Transverse colon (tissue), 4 donors: ENCODE data around the gene ABCC2.

Source experiments
- CTCF ChIP-seq, 5 experiments: fragments of 200-600 bp in 3 of 5; fragments of 450-650 bp in 2 of 5; sonication (generic) in 3 of 5; IDR thresholded peaks; 1 replicate in 2 of 5; 2 replicates in 3 of 5; pipeline ENCODE4 v1.5.1; 2016 to 2017; ENCODE audit warnings: antibody characterized with exemption in 5 of 5, inconsistent platforms in 3 of 5, mild to moderate bottlenecking in 2 of 5, moderate library complexity in 1 of 5
- EP300 ChIP-seq: sonication (generic); formaldehyde crosslinking; IDR thresholded peaks from one replicate; pipeline ENCODE4 v1.6.1; 2017; ENCODE audit warnings: antibody characterized with exemption, low read depth
- POLR2A ChIP-seq: fragments of 450-650 bp; IDR thresholded peaks from one replicate; pipeline ENCODE4 v1.6.1; 2016; ENCODE audit warnings: antibody characterized with exemption, mild to moderate bottlenecking, moderate library complexity
- POLR2AphosphoS5 ChIP-seq, 3 donors: sonication (generic); formaldehyde crosslinking; IDR thresholded peaks; one replicate each; pipeline ENCODE4 v1.6.1; 2016; ENCODE audit warnings: antibody characterized with exemption in 3 of 3

DNA sequence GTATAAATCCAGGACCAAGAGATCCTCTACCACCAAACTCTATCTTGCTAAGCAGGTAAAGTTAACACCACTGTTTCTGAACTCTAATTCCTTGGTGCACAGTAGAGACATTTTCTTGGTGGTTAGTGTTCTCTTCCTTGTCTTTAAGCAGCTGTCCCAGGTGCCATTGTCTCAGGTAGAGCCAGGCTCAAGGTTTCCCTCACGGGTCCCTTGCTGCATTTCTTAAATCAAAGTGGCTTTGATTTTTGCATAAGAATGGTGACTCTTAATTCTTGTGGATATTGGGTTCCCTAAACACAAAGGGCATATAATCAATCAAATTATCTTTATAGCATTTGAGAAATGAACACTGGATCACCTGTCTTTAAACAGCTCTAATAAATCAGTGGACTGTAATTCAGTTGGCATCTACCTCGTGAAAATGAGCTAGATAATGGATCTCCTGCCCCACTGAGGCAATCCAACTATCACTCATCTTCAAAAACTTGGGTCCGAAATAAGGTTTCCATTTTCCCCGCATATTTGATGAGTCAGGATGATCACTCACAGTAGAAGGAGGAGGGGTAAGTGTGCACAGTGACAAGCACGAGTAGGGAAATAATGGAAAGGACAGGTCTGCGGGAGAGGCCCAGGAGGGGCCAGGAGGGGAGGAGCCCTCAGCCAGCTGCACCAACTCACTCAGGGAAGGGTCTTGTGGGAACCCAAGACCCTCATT lies 2.4 kb downstream of the ABCC2 start:
- TF ChIP-seq POLR2A, result no peak
- no peak for TF ChIP-seq EP300
- TF ChIP-seq CTCF (IDR thresholded peaks at IDR 0.05), result no peak
- no peak for TF ChIP-seq POLR2AphosphoS5 (IDR thresholded peaks at IDR 0.05)
